SKM-1 (cell line): ENCODE measurements around the gene NEDD4L.

Experiments used
- DNase-seq: peaks from one replicate; lab custom pipeline; 2025; ENCODE audit not compliant: unreplicated experiment; lab: John Stamatoyannopoulos, UW

The NEDD4L gene

GRCh38 chr18:58391932-58392323 is 347.9 kb downstream of the NEDD4L start:
- DNase-seq: no peak

GRCh38 chr18:58392324-58393000 is 348.4 kb downstream of the NEDD4L start:
- no peak for DNase-seq

GRCh38 chr18:58393295-58393694 is 349.3 kb downstream of the NEDD4L start:
- no peak for DNase-seq

- DNase-seq: no peak
Measured at GRCh38 chr18:58394046-58394445, 350.0 kb downstream of the NEDD4L start.

- no peak for DNase-seq
Measured at GRCh38 chr18:58394602-58395425, 350.8 kb downstream of the NEDD4L start.

GRCh38 chr18:58396144-58396543 is 352.1 kb downstream of the NEDD4L start:
- DNase-seq: no peak

- DNase-seq: no peak
Measured at GRCh38 chr18:58396966-58397365, 352.9 kb downstream of the NEDD4L start.

GRCh38 chr18:58397385-58398132 is 353.5 kb downstream of the NEDD4L start:
- DNase-seq: no peak

GRCh38 chr18:58398648-58399398 is 354.8 kb downstream of the NEDD4L start:
- DNase-seq: no peak

- no peak for DNase-seq
Measured at GRCh38 chr18:58400331-58400870, 356.4 kb downstream of the NEDD4L start.

GRCh38 chr18:58401191-58401590 is 357.2 kb downstream of the NEDD4L start:
- DNase-seq: no peak

GRCh38 chr18:58402247-58402646 is 358.2 kb downstream of the NEDD4L start:
- no peak for DNase-seq

GRCh38 chr18:58402951-58403702 is 359.1 kb downstream of the NEDD4L start:
- no peak for DNase-seq

- no peak for DNase-seq
Measured at GRCh38 chr18:58403799-58404455, 359.9 kb downstream of the NEDD4L start.

GRCh38 chr18:58405107-58405898 is 361.3 kb downstream of the NEDD4L start:
- DNase-seq: no peak

GRCh38 chr18:58407263-58407648 is 363.2 kb downstream of the NEDD4L start:
- DNase-seq: no peak

- no peak for DNase-seq
Measured at GRCh38 chr18:58407649-58408407, 363.8 kb downstream of the NEDD4L start.

- DNase-seq: no peak
Measured at GRCh38 chr18:58408665-58409064, 364.6 kb downstream of the NEDD4L start.
